ENCODE results near the gene CYB5A.
A peak's percentile ranks its signal among the peaks of the same experiment; 100 is the strongest.

CYB5A gene

DNA sequence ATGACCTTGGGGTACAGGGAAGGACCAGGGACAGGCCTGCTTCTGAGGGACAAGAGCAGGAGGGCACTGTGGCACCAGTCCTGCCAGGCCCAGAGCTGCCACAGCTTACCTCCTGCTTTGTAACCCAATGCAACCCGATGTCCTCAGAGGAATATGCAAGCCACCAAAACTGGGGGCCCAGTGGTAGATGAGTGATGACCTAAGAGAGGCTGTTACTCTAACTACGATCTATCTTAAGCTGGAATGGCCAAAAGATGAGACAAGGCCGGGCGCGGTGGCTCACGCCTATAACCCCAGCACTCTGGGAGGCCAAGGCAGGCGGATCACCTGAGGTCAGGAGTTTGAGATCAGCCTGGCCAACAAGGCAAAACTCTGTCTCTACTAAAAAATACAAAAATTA lies 12.8 kb downstream of the CYB5A start:
- Mint-ChIP-seq H3K4me3 (no peak overlapping the region), H3K9me3 (no peaks in the 10 kb centered on the region), H3K4me1 (peaks cover 35% of the 10 kb centered on the region in 2 donors), H3K27me3 (no peaks in the 10 kb centered on the region), H3K27ac (no peak overlapping the region), H3K36me3 (peaks cover 23 to 39% of the 10 kb centered on the region in 2 donors)
- ATAC-seq (replicated peaks) (no peak), DNase-seq (no peak)

DNA sequence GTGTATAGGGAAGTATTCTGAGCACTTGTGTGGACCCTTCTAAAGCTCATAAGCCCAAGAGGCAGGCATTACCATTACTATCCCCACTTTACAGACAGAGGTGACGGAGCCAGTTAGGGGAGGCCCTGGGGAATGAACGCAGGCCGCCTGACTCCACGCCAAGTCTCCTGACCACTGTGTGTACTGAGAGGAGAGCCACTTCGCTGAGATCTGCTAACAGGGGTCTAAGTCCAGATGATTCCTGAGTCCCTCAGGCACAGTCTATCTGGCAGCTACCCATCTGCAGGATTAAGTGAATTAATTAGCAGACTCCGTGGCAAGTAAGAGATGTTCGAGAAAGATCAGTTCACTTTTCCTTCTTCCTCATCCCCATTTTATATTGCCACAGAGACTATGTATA lies 13.7 kb downstream of the CYB5A start:
- H3K9me3 Mint-ChIP-seq = no peaks in the 10 kb centered on the region
- DNase-seq = no peak
- H3K4me1 Mint-ChIP-seq = peaks cover 31 to 32% of the 10 kb centered on the region in 2 donors
- no peak for ATAC-seq (replicated peaks)
- H3K27ac Mint-ChIP-seq = no peak overlapping the region
- H3K4me3 Mint-ChIP-seq = no peak overlapping the region
- no peaks in the 10 kb centered on the region for H3K27me3 Mint-ChIP-seq
- peaks cover 23 to 43% of the 10 kb centered on the region in 2 donors for H3K36me3 Mint-ChIP-seq

DNA sequence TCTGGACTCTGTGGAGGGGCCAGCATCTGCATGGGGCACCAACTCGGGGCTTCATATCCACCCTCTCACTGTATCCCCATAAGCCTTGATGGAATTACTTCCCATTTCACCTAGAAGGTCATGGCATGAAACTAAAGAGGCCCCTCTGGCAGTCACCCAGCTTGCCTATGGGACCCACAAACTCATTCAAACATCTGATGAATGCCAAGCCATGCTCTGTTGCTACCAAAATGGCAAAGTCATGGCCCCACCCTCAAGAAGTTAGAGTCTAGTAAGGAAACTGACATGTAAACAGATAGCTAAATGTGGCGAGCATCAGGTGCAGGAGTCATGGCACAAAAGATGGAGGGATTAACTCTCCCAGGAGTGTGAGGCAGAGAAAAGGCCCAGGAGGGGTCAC lies 14.5 kb downstream of the CYB5A start:
- Mint-ChIP-seq H3K36me3 (peaks cover 20 to 43% of the 10 kb centered on the region in 2 donors), H3K27ac (no peak overlapping the region), H3K4me1 (peaks cover 24% of the 10 kb centered on the region in 2 donors), H3K4me3 (no peak overlapping the region), H3K9me3 (no peaks in the 10 kb centered on the region), H3K27me3 (no peaks in the 10 kb centered on the region)
- no peak for ATAC-seq (replicated peaks)
- no peak for DNase-seq

DNA sequence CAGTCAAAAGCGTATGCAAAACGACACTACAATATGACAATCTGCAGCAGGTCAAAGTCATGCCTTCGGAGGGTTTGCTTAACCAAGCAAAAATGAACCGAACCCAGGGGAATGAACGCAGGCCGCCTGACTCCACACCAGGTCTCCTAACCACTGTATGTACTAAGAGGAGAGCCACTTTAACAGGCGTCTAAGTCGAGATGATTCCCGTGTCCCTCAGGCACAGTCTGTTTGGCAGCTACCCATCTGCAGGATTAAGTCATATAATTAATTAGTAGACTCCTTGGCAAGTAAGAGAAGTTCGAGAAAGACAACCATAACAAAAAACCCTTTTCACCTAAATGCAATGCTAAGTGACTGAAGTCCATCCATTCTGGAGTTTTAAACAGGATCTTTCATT lies 15.2 kb downstream of the CYB5A start:
- no peaks in the 10 kb centered on the region for H3K27me3 Mint-ChIP-seq
- peaks cover 16 to 38% of the 10 kb centered on the region in 2 donors for H3K36me3 Mint-ChIP-seq
- H3K9me3 Mint-ChIP-seq = no peaks in the 10 kb centered on the region
- H3K4me1 Mint-ChIP-seq = peaks cover 17% of the 10 kb centered on the region in 2 donors
- H3K4me3 Mint-ChIP-seq = no peak overlapping the region
- ATAC-seq (replicated peaks) = no peak
- H3K27ac Mint-ChIP-seq = no peak overlapping the region
- no peak for DNase-seq

DNA sequence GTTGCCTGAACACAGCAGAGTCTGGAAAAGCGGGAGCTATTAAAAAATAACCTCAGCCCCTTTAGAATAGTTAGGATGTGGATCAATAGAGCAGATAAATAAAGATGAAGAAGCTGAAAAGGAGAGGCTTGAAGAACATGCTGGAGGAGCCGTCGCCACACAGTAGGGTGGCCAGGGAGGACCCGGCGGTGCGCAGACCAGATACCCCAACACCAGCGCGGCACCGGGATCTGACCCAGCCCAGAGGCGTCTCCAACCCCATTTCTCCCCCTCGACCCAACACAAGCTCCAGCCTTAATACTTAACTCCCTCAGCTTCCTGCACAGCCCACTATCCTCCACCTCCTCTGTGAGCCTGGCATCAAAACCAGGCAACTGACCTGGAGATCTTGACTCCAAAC lies 16.0 kb downstream of the CYB5A start:
- Mint-ChIP-seq H3K4me1 (peaks cover 8 to 11% of the 10 kb centered on the region in 2 donors), H3K36me3 (peaks cover 7 to 29% of the 10 kb centered on the region in 2 donors), H3K4me3 (no peak overlapping the region), H3K9me3 (no peaks in the 10 kb centered on the region), H3K27ac (no peak overlapping the region), H3K27me3 (no peaks in the 10 kb centered on the region)
- DNase-seq (no peak), ATAC-seq (replicated peaks) (no peak)

DNA sequence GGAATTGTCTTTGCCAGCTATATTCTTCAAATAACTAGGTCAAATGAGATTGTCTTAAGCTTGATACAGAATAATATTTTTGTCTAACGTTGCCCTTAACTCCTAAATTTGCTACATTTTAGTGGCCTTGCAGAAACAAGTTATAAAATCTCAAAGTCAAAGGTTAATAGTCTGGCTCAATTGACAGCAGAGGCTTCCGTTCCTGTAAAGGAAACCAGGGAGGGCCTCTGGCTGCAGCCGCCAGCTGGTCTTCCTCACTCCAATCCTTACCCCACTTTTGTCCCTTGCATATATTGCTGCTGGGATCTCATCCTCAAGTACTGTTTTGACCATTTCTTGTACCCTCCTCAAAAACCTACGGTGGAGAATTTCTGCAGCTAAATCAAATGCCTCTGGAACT lies 17.1 kb downstream of the CYB5A start:
- Mint-ChIP-seq H3K9me3 (no peaks in the 10 kb centered on the region), H3K27ac (no peak overlapping the region), H3K27me3 (no peaks in the 10 kb centered on the region), H3K36me3 (peaks cover 5 to 26% of the 10 kb centered on the region in 2 donors), H3K4me3 (no peak overlapping the region), H3K4me1 (peaks cover 7 to 10% of the 10 kb centered on the region in 2 donors)
- ATAC-seq (replicated peaks) (no peak), DNase-seq (no peak)

DNA sequence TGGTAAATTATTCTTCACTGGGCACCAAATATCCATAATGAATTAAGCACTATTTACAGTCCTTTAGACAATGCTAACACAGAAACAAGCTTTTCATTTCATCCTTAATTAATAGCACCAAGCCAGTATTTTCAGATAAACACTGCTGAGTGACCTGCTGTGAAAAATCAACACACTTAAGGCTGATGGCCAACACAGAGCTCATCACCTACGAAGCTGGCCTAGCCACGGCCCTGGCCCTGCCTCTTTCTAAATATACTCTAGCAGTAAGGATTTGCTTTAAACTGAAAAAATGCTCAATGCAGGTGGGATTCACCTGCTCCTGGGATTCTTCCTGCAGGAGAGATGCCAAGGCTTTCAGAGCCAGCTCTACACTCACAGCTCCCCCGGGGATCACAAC lies 18.4 kb downstream of the CYB5A start:
- Mint-ChIP-seq H3K9me3 (no peaks in the 10 kb centered on the region), H3K27ac (no peak overlapping the region), H3K4me1 (peaks cover 15 to 17% of the 10 kb centered on the region in 2 donors), H3K36me3 (peaks cover 8 to 33% of the 10 kb centered on the region in 2 donors), H3K27me3 (no peaks in the 10 kb centered on the region), H3K4me3 (no peak overlapping the region)
- DNase-seq = no peak
- no peak for ATAC-seq (replicated peaks)

DNA sequence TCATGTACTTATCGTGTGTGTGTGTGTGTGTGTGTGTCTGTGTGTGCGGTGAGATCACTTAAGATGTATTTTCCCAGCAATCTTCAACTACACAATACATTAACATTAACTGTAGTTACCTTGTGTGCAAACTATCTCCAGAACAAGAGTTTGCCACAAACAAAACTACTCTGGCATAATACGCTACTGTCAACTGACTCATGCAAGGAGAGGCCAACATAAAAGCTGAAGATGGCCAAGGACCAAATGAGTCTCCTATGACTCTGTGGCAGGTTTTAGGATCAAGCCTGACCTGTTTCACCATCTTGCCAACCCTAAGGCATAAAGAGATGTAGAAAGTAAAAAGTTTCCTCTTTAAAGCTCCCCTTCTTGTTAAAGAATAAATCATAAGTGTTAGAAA lies 20.1 kb downstream of the CYB5A start:
- Mint-ChIP-seq H3K27me3 (no peaks in the 10 kb centered on the region), H3K9me3 (no peaks in the 10 kb centered on the region)
- ATAC-seq (replicated peaks) = no peak

DNA sequence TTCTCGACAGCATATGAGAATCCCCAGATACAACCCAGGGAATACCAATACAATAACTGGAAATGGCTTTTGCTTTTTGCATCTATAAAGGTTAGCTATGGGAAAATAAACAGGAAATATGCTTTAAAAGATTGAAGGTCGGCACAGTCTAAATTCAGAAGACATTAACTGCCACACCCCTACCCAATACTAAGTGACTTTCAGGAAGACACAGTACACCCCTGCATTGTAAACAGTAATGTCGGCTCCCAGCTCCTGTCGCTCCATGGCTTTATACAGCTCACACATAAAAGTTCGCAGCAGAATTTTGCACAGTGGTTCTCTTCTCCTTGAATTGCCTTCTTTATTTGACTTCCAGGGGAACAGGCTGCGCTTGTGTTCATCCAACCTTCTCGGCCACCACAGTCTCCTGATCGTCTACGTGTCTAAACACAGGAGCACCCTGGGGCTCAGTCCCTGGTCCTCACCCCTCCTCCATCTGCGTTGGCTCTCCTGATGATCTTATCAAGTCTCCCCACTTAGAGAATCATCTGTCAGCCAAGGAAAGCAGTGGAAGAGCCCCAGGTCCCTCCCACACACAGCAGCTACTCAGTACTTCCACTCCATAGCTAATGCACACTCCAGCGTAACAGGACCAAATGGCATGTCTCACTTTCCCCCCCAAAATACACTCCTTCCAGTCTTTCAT lies 22.7 kb downstream of the CYB5A start:
- no peak overlapping the region for H3K27ac Mint-ChIP-seq
- peaks cover 16 to 22% of the 10 kb centered on the region in 2 donors for H3K4me1 Mint-ChIP-seq
- DNase-seq (no peak), ATAC-seq (replicated peaks) (no peak)
- no peak overlapping the region for H3K4me3 Mint-ChIP-seq
- H3K9me3 Mint-ChIP-seq = no peaks in the 10 kb centered on the region
- no peaks in the 10 kb centered on the region for H3K27me3 Mint-ChIP-seq
- H3K36me3 Mint-ChIP-seq = peaks cover 15 to 31% of the 10 kb centered on the region in 2 donors

More for the DNA sequence above, 20.1 kb downstream of the CYB5A start:
- H3K4me1 Mint-ChIP-seq = peaks cover 9 to 14% of the 10 kb centered on the region in 2 donors
- H3K27ac Mint-ChIP-seq = no peak overlapping the region
- no peak overlapping the region for H3K4me3 Mint-ChIP-seq
- peaks cover 14 to 35% of the 10 kb centered on the region in 2 donors for H3K36me3 Mint-ChIP-seq
- no peak for DNase-seq

DNA sequence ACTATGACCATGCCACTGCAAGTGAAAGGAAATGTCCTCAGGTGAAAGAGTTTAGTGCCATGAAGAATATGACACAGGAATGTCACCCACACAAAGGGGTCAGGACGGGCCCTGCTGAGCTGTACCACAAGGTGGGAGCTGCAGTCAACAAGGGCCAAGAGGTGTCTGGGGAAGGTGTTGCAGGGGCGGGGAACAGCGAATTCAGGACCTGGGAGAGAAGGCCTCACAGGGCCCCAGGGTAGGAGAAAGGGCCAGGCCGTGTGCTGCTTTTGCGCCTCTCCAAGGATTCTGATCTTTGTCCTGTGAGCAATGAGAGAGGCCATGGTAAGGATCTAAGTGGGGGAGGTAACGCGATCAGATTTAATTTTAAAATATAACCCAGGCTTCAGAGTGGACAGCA lies 23.6 kb downstream of the CYB5A start:
- Mint-ChIP-seq H3K4me3 (no peak overlapping the region), H3K9me3 (no peaks in the 10 kb centered on the region), H3K27ac (peak overlapping the region; percentile 27), H3K36me3 (peaks cover 17 to 26% of the 10 kb centered on the region in 2 donors), H3K27me3 (no peaks in the 10 kb centered on the region), H3K4me1 (peaks cover 18 to 22% of the 10 kb centered on the region in 2 donors)
- DNase-seq = no peak
- no peak for ATAC-seq (replicated peaks)

DNA sequence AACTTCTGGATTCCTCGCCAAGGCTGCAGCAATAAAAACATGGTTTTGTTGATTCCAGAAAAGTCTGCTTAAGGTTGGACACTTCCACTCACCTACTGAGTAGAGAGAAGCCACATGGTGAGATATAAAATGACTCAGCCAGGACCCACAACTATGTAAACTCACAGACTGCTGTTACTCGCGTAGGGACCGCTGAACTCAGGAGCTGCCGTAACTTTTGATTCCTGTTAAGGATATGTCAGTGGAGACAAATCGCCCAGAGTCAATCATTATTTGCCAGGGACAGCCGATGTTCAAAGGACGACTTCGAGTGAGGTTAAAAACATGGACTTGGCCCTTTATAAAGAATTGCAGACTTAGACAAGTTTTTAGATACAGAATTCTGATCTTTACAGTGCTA lies 25.6 kb downstream of the CYB5A start:
- Mint-ChIP-seq H3K36me3 (peaks cover 24 to 32% of the 10 kb centered on the region in 2 donors), H3K9me3 (no peaks in the 10 kb centered on the region), H3K27ac (no peak overlapping the region), H3K4me1 (peaks cover 18 to 22% of the 10 kb centered on the region in 2 donors), H3K27me3 (no peaks in the 10 kb centered on the region), H3K4me3 (no peak overlapping the region)
- ATAC-seq (replicated peaks) = no peak
- DNase-seq = no peak

DNA sequence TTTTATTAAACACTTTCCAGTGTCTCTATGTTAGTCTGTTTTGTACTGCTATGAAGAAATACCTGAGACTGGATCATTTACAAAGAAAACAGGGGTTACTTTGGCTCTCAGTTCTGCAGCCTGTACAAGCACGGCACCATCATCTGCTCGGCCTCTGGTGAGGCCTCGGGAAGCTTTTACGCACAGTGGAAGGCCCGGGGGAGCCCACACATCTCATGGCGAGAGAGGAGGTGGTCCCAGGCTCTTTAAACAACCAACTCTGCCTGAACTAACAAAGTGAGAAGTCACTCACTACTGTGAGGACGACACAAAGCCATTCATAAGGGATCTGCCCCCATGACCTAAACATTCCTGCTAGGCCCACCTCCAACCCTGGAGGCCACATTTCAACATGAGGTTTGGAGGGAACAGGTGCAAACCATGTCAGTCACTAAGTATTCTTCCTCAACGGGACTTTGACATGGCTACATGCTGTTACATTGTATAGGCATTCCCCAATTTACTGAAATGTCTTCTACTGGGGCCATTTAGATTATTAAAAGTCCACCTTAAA lies 26.1 kb downstream of the CYB5A start:
- no peaks in the 10 kb centered on the region for H3K27me3 Mint-ChIP-seq
- H3K9me3 Mint-ChIP-seq = no peaks in the 10 kb centered on the region
- H3K36me3 Mint-ChIP-seq = peaks cover 25 to 32% of the 10 kb centered on the region in 2 donors
- H3K27ac Mint-ChIP-seq = peak overlapping the region; percentile 51
- DNase-seq = no peak
- ATAC-seq (replicated peaks) = no peak
- H3K4me1 Mint-ChIP-seq = peaks cover 18 to 20% of the 10 kb centered on the region in 2 donors
- no peak overlapping the region for H3K4me3 Mint-ChIP-seq

DNA sequence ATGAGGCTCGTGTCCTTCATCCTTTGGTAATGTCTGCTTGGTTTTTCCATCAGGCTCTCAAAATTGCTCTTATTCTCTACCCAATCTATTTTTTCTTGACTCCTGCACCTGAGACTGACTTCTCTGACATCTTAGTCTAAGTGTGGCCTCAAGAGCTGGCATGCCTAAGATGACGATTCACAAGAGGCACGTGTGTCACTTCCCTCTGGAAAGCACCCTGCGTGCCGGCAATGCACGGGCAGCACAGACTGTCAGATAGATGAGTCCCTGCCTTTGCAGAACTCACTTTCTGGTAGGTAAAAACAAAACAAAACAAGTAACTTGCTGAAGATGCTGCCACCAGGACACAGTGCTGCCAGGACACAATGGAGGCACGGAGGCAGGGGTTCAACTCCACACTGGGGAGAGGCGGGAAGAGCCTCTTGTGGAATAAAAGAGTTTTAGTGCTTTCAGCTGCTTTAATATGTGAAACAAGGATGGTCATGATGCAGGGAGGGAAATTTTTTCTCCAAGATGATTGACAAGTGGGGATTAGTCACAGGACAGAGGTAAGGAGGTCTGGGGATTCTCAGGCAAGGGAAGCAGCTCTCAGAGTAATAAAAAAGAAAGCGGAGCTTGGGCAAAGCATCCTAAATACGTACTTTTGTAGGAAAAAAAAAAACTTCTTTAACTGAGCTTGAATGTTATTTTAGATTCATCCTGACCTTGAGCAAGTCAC lies 27.3 kb downstream of the CYB5A start:
- H3K4me3 Mint-ChIP-seq = peak overlapping the region; percentile 11 to 65
- no peaks in the 10 kb centered on the region for H3K9me3 Mint-ChIP-seq
- H3K27ac Mint-ChIP-seq = peak overlapping the region; percentile 91
- H3K36me3 Mint-ChIP-seq = peaks cover 21 to 30% of the 10 kb centered on the region in 2 donors
- peak; percentile 98 to 100 for ATAC-seq (replicated peaks)
- H3K27me3 Mint-ChIP-seq = no peaks in the 10 kb centered on the region
- DNase-seq = peak; percentile 40
- H3K4me1 Mint-ChIP-seq = peaks cover 14 to 18% of the 10 kb centered on the region in 2 donors

DNA sequence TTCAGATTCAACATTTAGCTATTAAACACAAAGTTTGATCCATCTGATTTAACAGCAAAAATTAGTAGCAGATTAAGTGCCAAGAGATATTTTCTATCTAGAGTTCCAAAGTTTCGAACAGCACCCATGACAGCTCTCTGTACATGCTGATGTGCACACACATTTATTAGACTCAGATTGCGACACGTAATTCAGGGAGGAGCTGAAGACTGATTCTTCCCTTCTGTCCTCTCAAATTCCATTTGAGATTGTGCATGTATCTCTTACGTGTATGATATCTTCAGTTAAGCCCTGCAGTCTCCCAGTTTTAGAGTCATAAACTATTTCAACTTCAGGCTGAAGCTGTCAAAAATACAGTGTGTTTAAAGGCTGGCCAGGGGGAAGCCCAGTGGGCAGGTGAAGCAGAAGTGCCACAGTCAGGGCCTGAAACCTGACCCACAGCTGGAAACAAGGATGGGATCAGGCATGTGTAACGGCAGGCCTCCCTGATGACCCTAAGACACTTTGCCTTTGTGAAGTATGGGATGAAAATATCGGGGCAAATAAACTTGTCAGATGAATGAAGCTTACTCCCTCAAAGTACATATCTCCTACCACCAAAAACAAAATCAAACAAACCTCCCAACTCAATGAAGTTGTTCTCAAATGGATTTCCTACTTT lies 30.6 kb downstream of the CYB5A start:
- Mint-ChIP-seq H3K4me1 (peaks cover 9 to 11% of the 10 kb centered on the region in 2 donors), H3K27ac (no peak overlapping the region), H3K4me3 (no peak overlapping the region), H3K27me3 (no peaks in the 10 kb centered on the region), H3K9me3 (no peaks in the 10 kb centered on the region), H3K36me3 (peaks cover 17 to 31% of the 10 kb centered on the region in 2 donors)
- DNase-seq (no peak), ATAC-seq (replicated peaks) (no peak)

Measured in stimulated activated naive B cell treated with anti-CD40 and anti-IgM and Interleukin-4, amounts not matched to agents 10 μg/mL and 1 μg/mL and 100 μg/mL, for 72 hours (primary cell).